Suprapubic skin (tissue), 4 donors: ENCODE results near the gene TNFAIP8L1. TPM values are rescaled to one million over a fixed set of nuclear protein-coding genes. Genes with fewer than 3 reads are reported as not detected.

ENCODE experiments used
- DNase-seq, 2 donors: peaks; one replicate each; pipeline ENCODE4 v3.0.0-alpha.2; 2019; ENCODE audit warnings: low spot score in 2 of 2
- H3K27ac ChIP-seq: fragments of 200-600 bp; sonication (generic); one replicate; pipeline ENCODE4 v1.5.1; 2019
- H3K27me3 ChIP-seq: fragments of 200-600 bp; sonication (generic); one replicate; pipeline ENCODE4 v1.5.1; 2019
- H3K36me3 ChIP-seq: fragments of 200-600 bp; sonication (generic); one replicate; pipeline ENCODE4 v1.5.1; 2019
- H3K4me1 ChIP-seq: fragments of 200-600 bp; sonication (generic); one replicate; pipeline ENCODE4 v1.5.1; 2019
- H3K4me3 ChIP-seq: fragments of 200-600 bp; sonication (generic); one replicate; pipeline ENCODE4 v1.5.1; 2019; ENCODE audit warnings: mild to moderate bottlenecking
- H3K9me3 ChIP-seq: fragments of 200-600 bp; sonication (generic); one replicate; pipeline ENCODE4 v1.5.1; 2019
- CTCF ChIP-seq, 2 donors: fragments of 200-600 bp in 1 of 2; fragments of 450-650 bp in 1 of 2; sonication (generic) in 1 of 2; IDR thresholded peaks; one replicate each; pipeline ENCODE4 v1.5.1; 2016 to 2019; ENCODE audit warnings: antibody characterized with exemption in 2 of 2, mild to moderate bottlenecking in 1 of 2, moderate library complexity in 1 of 2
- EP300 ChIP-seq: sonication (generic); formaldehyde crosslinking; IDR thresholded peaks from one replicate; pipeline ENCODE4 v1.6.1; 2017; ENCODE audit warnings: antibody characterized with exemption
- POLR2A ChIP-seq, 2 donors: fragments of 450-650 bp; IDR thresholded peaks; one replicate each; pipeline ENCODE4 v1.6.1; 2017; ENCODE audit warnings: antibody characterized with exemption in 2 of 2, mild to moderate bottlenecking in 2 of 2, moderate library complexity in 2 of 2
- POLR2AphosphoS5 ChIP-seq, 3 donors: sonication (generic); formaldehyde crosslinking; IDR thresholded peaks; one replicate each; pipeline ENCODE4 v1.6.1; 2017; ENCODE audit warnings: antibody characterized with exemption in 3 of 3
- WGBS: methylation state at CpG from one replicate; pipeline ENCODE4 v1.1.5; 2018; 5-methylcytosine and 5-hydroxymethylcytosine counted together
- total RNA-seq, 4 donors: library from RNA; depleted of rRNA; stranded (reverse); fragments of >200 nt; gene quantifications; one replicate each; pipeline ENCODE4 v1.1.0, GENCODE V29; 2016

Gene TNFAIP8L1
- total RNA-seq, 4 donors from 2014 or later = 4.8 to 8.3 (median 7.0) TPM

DNA sequence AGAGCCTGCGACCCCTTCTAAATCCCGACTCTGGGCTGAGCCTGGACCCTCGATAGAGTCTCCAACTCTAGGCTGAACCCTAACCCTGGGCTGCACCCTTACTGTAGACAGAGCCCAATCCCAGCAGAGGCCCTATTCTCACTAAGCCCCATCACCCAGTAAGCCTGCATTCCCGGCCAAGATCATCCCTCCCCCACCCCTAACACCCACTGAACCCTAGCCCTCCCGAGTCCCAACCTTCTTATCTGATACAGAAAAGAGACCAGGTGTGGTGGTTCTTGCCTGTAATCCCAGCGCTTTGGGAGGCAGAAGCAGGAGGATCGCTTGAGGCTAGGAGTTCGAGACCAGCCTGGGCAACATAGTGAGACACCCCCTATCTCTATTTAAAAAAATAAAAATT is 2.6 kb upstream of the TNFAIP8L1 start:
- 65% methylated on average over 8 of the region's 8 CpGs for WGBS
- peaks cover 2% of the 10 kb centered on the region for H3K27me3 ChIP-seq
- H3K4me3 ChIP-seq = peak overlapping the region; percentile 56
- no peak overlapping the region for H3K27ac ChIP-seq
- H3K36me3 ChIP-seq = no peaks in the 10 kb centered on the region
- TF ChIP-seq CTCF (IDR thresholded peaks at IDR 0.05) (no peak), POLR2A (IDR thresholded peaks at IDR 0.05) (no peak), EP300 (no peak), POLR2AphosphoS5 (IDR thresholded peaks at IDR 0.05) (no peak)
- H3K9me3 ChIP-seq = no peaks in the 10 kb centered on the region
- DNase-seq = no peak
- H3K4me1 ChIP-seq = peaks cover 51% of the 10 kb centered on the region

DNA sequence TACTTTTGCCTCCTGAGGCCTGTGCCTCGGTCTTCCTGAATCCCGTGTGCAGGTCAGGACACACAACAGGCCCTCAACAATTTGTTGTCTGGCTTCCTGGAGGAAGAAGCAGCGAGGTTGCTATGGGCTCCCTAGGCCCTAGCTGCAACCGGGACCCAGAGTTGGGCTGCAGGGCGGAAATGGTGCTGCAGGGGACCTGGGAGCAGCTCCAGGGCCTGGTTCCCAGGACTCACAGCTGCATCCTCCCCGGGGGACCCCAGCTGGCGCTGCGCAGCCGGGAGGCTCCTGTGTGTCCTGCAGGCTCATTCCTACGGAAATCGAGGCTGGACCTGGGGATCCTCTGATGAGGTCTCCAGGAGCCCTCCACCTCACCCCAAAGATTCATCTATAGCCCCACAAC is 999 bp upstream of the TNFAIP8L1 start:
- H3K27ac ChIP-seq = peak overlapping the region; percentile 72
- TF ChIP-seq POLR2AphosphoS5 (IDR thresholded peaks at IDR 0.05) (no peak), POLR2A (IDR thresholded peaks at IDR 0.05) (no peak), CTCF (IDR thresholded peaks at IDR 0.05) (no peak), EP300 (no peak)
- peaks cover 2% of the 10 kb centered on the region for H3K27me3 ChIP-seq
- DNase-seq = no peak
- H3K36me3 ChIP-seq = no peaks in the 10 kb centered on the region
- H3K9me3 ChIP-seq = no peaks in the 10 kb centered on the region
- H3K4me3 ChIP-seq = no peak overlapping the region
- 34% methylated on average over 5 of the region's 11 CpGs for WGBS
- H3K4me1 ChIP-seq = peaks cover 50% of the 10 kb centered on the region

GRCh38 chr19:4639531-4640246 is 373 bp downstream of the TNFAIP8L1 start:
- Histone ChIP-seq H3K27me3 (peaks cover 2% of the 10 kb centered on the region), H3K4me1 (peaks cover 47% of the 10 kb centered on the region)

GRCh38 chr19:4640247-4641000 is 1.1 kb downstream of the TNFAIP8L1 start:
- peaks cover 2% of the 10 kb centered on the region for H3K27me3 ChIP-seq
- H3K9me3 ChIP-seq = no peaks in the 10 kb centered on the region
- WGBS = 51% methylated on average over 16 of the region's 17 CpGs
- no peak for DNase-seq
- TF ChIP-seq EP300 (no peak), POLR2A (IDR thresholded peaks at IDR 0.05) (no peak), POLR2AphosphoS5 (IDR thresholded peaks at IDR 0.05) (no peak), CTCF (IDR thresholded peaks at IDR 0.05) (no peak)
- H3K27ac ChIP-seq = no peak overlapping the region
- peaks cover 47% of the 10 kb centered on the region for H3K4me1 ChIP-seq
- peak overlapping the region; percentile 62 for H3K4me3 ChIP-seq
- no peaks in the 10 kb centered on the region for H3K36me3 ChIP-seq

More at GRCh38 chr19:4639531-4640246, 373 bp downstream of the TNFAIP8L1 start:
- H3K27ac ChIP-seq = no peak overlapping the region
- no peak for DNase-seq
- TF ChIP-seq CTCF (IDR thresholded peaks at IDR 0.05) = no peak
- no peak for TF ChIP-seq POLR2A (IDR thresholded peaks at IDR 0.05)
- 15% methylated on average over 10 of the region's 39 CpGs for WGBS
- H3K36me3 ChIP-seq = no peaks in the 10 kb centered on the region
- H3K4me3 ChIP-seq = peak overlapping the region; percentile 62
- no peaks in the 10 kb centered on the region for H3K9me3 ChIP-seq

GRCh38 chr19:4641132-4641531 is 1.8 kb downstream of the TNFAIP8L1 start:
- WGBS = 61% methylated on average over 9 of the region's 14 CpGs
- DNase-seq = no peak
- Histone ChIP-seq H3K9me3 (no peaks in the 10 kb centered on the region), H3K4me1 (peaks cover 40% of the 10 kb centered on the region), H3K36me3 (no peaks in the 10 kb centered on the region), H3K27me3 (peaks cover 2% of the 10 kb centered on the region), H3K4me3 (peak overlapping the region; percentile 62), H3K27ac (no peak overlapping the region)
- TF ChIP-seq CTCF (IDR thresholded peaks at IDR 0.05) (no peak), POLR2A (IDR thresholded peaks at IDR 0.05) (no peak), POLR2AphosphoS5 (IDR thresholded peaks at IDR 0.05) (no peak), EP300 (no peak)
